Measurements from ENCODE around the gene AP1AR.

AP1AR gene

DNA sequence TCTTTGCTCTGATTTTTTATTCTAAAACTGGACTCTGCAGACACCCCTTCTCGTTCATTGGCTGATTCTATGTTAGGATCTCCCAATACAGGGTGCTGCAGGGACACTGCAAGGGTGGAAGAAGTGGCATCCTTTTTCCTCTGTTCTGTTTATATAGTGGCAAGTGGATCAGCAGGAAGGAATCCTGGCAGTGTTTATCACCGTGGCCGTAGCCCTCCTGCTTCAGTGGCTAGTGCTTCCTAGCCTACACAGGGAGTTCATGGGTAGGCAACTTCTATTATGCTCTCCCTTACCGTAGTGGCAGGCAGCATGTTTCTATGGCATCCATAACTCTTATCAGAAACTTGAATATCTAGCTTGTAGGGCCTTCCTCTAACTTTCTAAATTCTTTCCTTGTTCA lies 6.4 kb upstream of the AP1AR start:
- no peak for DNase-seq

DNA sequence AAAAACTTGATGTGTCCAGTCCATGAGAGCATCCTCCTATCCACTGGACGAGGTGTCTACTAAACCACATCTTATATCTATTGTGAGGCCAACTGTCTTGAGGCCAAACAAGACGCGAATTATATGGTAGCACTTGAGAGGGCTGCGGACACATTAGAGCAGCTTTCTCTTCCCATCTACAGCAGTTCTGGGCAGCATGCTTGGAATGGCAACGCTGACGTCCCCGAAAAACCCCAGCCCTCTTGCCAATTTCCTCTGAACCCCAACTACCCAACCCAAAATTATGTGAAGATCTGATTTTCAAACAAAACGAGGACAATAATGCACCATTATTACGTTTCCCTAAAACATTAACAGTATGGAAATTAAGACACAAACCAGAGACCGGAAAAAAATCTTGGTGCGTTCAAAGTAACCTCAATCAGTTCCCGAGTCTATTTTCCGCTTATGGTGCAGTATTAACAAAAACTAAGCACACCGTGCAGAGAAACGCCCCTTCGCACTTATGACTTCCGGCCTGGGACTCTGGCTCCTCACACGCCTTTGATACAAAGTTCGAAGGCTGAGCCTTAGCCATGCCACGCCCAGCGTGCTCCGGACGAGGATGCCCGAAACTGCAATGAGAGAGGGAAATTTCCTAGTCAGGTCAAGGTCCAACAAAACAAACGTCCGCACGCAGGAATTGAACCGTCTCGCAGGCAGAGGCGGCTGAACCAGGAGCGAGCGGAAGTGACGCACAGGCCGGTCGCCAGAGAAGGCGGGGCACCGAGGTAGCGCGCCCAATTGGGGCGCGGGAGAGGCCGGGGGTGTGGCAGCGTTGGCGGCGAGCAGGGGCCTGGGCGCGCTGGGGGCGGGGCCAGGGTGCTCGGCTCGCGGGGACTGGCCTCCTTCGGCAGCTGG lies 458 bp upstream of the AP1AR start:
- peak; percentile 79 for DNase-seq

DNA sequence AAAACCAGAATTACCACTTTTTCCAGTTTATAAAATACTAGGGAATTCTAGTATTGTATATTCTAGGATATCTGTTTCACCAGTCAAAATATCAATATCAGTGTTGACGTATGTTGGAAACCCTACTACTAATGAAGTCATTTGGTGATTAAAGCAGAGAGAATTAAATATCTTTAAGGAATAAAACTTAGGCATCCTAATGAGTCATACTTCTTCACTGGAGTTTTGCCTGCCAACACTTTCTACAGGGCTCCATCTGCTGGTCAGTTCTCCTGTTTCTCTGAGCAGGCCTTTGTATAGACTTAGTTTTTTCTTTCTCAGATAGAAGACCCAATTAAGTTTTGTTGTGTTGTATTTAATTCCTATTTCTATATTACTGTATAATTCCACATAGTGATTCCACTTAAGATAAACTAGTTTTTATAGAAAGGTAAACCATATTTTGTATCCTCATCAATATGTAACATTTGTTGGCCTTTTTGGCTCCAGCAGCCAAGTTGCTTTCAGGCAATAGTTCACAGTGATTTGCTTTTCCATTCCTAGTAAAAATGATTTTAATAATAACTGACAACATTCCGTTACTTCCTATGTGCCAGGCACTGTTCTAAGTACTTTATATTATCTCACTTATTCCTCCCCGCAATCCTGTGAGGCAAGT lies 3.5 kb downstream of the AP1AR start:
- peak; percentile 18 for DNase-seq

DNA sequence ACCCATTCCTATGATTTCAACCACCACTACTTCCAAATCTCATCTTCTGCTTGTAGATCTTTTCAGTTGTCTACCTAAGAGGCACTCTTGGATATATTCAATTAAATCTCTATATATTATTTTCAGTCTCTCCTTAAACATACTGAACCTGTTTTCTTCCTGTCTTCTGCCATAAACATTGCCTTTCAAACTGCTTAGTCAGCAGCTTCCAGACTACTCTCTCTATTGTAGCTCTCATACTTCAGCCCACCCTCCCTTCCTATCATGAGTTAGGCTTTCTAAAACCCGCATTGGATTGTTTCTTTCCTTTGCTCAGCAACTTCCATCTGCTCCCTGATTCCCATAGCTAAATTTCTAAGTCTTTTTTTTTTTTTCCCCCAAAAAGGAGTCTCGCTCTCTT lies 4.5 kb downstream of the AP1AR start:
- DNase-seq: no peak

DNA sequence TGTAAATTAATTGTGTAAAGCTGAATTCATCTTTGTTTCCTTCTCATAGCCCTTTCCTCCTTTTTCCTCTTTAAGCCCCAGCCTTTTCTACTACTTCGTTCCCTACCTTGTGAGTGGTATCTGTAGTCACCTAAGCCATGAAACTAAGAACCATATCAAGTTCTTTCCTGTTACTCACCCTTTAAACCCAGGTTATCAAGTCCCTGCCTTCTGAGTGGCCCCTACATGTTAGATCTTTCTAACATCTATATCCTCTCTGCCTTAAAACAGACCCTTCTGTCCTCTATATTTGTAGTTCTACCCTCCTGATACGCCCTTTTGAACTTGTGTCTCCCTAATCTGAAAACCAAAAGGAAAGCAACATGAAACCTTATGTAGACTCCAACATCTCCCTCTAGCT lies 7.2 kb downstream of the AP1AR start:
- no peak for DNase-seq

DNA sequence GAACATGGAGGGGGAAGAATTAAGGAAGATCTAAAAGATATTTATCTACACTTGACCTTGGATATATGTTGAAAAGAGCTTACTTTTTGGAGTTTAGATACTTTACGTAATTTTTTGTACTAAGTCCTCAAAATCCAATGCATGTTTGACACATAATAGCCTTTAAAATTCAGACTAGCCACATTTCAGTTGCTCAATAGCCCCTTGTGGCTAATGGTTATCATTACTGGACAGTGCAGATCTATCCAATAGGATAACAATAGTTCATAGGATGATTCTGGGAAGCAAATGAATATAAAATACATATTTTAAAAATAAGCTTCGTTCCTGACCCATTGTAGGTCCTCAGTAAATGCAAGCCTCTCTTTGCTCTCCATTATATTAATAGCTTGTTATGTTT lies 13.8 kb downstream of the AP1AR start:
- no peak for DNase-seq

DNA sequence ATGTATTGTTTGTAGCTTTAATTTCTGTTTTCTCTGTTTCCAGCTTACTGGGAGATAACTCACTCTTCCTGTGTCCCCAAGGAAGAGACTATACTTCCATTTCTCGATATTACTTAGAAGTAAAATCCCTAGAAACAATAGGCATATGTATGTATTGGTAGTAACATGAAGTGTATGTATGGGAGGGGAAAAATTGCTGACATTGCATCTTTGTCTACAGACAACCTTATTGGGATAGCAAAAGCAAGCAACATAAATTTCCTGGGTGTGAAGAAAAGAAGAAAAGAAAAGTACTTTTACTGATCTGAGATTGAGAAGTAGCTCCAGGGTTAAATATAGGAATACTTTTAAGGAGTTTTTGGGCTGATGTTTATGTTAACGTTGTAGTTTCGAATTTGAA lies 15.4 kb downstream of the AP1AR start:
- no peak for DNase-seq

DNA sequence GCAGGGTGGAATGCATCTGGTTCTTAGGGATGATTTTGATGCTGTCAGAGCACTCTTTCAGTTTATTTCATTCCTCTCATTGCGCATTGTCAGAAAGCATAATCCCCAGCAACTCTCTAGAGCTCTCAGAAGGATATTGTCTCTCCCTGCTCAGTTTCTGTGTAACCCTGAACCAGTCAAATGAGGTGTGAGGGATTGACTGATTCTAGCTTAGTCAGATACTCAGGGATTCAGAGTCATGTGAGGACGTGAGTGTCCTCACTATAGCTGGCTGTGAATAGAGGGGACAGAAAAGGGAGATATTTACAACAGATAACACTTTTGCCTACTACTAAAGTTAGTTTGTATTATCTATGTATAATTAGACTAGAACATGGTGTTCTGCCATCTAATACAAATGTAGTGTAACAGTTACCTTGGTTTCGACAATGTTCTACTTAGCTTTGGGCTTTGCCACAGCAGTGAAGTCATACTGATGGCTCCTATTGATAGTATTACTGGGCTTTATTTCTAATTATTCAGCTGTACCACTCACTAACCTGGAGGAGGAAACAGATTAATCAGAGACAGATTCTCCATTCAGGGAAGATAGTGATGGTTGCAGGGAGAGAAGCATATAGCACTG lies 19.5 kb downstream of the AP1AR start:
- no peak for DNase-seq

DNA sequence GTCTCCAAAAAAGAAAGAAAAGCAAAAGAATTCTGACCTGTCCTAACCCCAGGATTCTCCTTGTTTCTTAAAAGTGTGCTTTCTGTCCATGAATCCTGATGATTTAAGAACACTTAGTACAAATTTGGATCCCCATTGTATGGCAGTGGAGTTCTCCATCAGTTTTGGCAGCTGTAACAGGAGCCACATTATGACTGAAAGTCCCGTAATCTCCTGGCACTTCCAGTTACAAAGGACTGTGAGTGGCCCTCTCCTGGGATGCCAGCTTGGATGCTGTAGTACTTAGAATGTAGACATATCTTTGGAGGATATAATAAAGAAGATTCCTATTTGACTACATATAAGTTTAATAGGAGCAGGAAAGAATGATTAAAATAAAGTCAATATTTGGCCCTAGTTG lies 20.6 kb downstream of the AP1AR start:
- DNase-seq: no peak

DNA sequence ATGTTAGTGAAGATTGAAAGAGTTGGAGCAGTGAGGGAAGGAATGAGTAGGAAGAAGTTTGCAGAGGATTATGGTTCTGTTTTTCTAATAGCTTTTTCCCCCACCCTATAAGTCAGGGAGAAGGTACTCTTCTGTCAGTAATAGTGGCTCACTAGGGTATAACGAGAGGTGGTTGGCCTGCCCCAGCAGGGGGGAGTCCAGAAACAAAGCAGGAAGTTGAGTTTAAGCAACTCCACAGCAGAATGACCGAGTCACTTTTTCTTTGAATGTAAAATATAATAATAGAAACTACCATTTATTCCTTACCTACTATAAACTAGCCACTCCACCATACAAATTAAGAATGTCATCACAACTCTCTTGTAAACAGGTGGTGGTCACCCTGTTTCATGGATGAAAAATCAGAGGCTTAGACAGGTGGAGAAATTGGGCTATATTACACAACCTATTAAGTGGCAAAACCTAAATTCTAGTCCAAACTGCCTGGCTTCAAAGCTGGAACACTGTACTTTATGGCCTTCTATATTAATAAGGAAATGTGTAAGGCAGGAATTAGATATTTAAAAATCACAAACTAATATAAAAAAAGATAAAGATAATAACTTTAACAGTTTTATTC lies 21.9 kb downstream of the AP1AR start:
- no peak for DNase-seq

DNA sequence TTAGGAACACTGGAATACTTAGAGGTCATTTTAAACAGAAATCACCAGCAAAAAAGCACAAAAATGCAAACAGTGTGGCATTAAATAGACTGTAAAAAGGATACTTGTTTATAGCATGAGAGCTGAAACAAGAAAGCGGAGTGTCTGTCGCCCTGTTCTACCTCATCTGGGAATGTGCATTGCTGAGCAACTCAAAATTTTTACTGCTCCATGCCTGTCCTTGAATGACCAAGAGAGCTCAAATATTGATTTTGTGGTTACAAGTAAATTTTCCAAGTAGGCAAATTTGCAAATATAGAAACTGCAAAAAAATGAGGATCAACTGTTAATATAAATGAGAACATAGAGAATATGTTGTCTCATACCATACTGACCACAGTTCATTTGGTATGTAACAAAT lies 25.5 kb downstream of the AP1AR start:
- no peak for DNase-seq

DNA sequence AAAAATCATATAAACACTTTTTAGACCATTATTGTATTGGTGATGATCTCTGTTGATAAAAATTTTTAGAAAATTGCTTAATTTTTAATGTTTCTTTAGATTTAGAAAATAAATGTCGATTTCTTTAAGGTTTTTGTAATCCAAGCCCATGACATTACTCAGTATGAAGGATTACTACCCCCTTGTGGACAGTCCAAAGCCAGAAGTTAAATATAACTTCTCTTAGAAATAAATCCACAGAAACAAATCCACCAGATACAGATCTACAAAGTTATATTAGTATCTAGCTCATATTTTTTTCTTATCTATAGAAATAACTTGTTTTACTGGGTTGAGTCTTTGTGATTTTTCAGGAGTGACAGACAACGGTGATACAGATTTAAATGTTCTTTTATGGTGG lies 35.2 kb downstream of the AP1AR start:
- peak; percentile 5 for DNase-seq

DNA sequence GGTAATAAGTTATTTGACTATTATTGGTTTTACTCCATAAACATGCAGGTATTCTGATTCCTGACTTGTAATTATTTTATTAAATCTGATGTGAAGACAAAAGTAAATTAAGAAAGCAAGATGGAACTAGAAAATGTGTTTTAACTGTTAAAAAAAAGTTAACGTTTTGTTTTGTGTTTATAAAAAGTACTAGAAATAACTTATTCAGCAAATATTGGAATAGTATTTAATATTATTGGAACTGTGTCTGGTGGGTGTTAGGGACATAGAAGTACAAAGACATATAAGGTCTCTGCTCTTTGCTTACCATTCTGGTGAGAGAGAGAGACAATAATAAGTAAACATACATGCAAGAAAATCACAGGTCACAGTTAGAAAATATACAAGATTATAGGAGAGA lies 38.5 kb downstream of the AP1AR start:
- no peak for DNase-seq

DNA sequence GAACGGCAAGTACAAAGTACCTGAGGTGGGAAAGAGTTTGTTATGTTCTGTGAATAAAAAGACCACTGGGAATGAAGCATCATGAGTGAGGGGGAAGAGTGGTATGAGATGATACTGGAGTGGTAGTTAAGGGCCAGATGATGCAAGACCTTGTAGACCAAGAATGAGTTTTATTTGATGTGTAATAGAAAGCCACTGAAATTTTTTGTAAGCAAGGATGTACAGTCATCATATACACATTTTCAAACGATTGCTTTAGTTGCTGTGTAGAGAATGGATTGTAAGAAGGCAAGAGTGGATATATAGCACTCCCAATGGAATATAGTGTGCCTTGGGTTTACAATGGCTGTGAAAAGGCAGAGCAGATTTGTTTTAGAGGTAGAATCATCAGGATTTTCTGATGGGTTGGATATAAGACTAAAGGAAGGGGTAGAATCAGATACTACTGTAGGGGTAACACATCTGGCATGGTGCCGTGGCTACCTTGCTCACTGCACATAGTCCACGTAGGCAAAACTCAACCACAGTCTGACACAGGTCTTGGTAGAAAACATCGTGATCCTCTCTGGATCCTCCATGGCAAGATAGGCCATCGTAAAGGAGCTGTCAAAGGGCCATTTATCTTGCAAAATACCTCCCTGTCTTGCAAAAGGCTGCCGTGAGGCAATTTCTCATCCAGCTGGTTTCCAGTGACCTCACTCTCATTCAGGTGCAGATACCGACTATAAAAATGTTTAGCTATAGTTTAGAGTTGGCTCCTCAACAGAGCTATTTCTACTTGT lies 39.2 kb downstream of the AP1AR start:
- no peak for DNase-seq

DNA sequence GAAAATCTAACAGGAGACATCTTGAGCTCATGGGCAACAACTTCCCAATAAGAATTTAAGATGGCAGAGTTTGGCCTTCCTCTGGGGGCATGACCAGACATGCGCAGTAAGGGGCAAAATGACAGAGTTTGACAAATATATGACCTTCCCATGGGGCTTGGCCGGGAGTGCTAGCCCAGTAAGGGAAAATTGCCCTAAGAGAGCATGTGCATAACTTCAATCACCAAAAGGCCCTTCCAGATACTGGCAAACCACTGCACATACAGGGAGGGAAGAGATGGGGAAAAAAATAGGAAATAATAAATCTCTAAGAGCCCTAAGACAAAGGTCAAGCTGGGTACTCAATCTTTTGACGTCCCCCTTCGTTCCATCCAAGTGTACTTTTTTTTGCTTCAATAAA lies 40.7 kb downstream of the AP1AR start:
- DNase-seq: no peak

DNA sequence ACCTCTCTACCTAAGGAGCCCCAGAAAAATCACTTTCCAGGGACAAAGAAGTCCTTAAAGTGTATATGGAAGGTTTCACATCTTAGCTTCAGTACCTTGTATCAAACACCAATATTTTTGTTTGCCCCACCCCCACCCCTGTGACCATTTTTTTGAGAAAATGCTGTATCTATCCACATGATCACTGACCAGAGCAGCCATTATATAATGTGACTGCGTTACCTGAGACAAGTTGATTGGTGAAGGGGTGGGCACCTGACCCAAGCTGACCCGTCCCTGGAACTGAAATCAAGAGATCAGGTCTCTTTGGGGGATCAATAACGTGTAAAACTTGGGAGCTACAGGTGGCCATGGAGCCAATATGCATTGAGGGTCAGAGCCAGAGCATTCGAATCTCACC lies 43.4 kb downstream of the AP1AR start:
- no peak for DNase-seq

DNA sequence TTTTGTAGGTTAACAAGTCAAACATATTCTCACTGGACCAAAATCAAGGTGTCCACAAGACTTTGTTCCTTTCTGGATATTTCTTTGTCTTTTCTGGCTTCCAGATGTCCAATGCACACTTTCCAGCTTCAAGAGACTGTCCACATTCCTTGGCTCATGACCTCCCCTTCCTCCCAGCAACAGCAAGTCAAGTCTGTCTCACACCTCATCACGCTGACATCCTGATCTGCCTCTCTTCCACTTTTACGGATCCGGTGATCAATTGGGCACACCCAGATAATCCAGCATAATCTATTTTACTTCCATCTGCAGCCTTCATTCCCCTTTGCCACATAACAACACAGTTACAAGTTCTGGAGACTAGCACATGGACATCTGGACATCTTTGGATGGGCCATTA lies 44.5 kb downstream of the AP1AR start:
- DNase-seq: no peak

DNA sequence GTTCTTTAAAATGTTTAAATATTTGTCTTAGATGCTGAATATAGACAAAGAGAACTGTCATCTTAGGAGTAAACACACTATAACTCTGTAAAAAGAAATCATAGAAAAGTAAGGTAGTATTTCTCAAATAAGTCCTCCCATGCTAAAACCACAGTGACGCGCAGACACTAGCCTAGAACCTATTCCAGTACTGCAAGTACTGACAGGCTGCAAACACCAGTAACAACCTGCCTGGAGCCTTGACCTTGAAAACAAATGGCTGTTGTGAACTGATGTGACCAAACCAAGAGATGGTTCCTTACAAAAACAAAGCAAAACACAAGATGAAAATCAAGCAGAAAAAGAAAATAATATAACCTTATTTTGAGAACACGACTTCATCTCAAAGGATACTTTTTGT lies 45.6 kb downstream of the AP1AR start:
- no peak for DNase-seq

DNA sequence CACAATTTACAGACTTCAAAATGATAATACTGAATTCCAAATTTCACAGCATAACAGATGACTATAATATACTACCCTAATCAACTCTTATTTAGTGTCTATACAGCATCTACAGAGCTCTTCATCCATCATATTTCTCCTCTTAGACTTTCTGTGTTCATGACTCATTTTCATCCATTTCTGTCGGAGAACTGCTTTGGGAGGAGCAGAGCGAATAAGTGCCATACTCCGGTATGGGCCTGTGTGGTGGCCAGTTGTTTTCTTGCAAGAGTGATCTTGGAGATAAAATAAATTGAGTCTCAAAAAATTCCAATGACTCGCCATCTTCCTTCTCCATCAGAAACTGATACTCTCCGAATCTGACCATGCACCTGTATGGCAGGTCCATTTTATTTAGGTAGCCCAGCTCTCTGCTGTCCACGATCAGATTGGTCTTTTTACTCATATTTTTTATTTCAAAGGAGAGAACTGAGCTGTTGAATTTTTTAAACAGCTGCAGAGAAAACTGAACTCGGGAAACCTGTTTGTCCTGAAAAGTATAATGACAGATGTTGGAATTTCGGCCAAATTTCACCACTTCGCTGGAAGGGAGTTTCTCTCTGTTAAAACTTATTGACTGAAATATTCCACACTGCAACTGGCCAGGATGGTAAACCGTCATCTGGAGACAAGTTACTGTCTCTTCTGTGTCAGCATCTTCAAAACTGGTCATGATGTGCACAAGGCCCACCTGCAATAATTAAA lies 46.3 kb downstream of the AP1AR start:
- no peak for DNase-seq

DNA sequence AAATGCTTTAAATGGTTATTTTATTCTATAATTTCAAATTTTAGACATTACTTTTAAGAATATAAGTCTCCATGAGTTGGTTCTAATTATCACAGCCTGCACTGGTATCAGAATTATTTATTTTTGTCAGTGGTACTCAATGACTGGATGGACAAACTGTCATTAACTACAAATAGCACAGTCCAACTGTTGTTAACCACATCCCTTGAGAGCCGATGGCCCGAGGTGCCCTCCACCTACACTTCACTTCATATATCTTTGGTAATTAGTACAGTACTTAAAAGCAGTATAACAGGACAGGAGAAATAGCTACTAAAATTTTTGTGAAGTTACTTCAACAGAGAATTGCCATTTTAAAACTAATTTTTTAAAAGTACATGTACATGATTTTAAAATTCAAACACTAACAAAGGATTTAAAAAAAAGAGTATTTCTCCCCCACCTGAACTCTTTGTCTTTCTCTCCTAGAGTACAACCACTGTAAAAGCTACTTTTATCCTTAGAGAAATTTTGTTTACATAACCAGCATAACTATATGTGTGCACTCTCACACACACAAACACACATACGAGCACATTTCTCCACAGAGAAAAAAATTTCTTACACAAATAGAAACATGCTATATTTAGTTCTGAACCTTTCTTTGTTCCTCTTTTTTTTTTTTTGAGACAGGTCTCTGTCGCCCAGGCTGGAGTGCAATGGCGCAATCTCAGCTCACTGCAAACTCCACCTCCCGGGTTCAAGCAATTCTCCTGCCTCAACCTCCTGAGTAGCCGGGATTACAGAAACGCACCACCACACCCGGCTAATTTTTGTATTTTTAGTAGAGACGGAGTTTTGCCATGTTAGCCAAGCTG lies 47.7 kb downstream of the AP1AR start:
- no peak for DNase-seq

DNA sequence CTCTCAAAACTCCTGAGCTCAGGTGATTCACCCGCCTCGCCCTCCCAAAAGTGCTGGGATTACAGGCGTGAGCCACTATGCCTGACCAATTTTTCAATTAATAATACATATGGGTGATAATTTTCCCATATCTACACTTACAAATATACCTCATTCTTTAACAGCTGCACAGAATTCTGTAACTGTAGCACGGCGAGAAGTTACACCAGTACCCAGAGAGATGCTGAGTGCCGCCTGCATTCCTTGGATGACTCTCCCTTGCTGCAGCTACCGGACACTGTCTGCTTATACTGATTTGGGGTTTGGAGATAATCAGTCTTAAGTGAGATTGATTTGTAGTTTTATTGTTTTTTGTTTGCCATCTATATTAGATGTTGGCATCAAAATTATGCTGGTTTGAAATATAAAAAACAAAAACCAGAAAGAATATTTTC lies 48.3 kb downstream of the AP1AR start:
- no peak for DNase-seq
